Coronary artery (tissue), 2 donors: ENCODE results near the gene DGKG.
A peak's percentile ranks its signal among the peaks of the same experiment; 100 is the strongest.

ENCODE experiments used
- DNase-seq: peaks from one replicate; pipeline ENCODE4 v3.0.0-alpha.2; 2017; ENCODE audit warnings: low spot score
- H3K27ac ChIP-seq, 2 donors: fragments of 200-600 bp; sonication (generic); one replicate each; pipeline ENCODE4 v1.5.1; 2016 to 2019
- H3K4me3 ChIP-seq: fragments of 200-600 bp; sonication (generic); 2 replicates; pipeline ENCODE4 v1.5.1; 2016; ENCODE audit warnings: mild to moderate bottlenecking, moderate library complexity
- CTCF ChIP-seq: fragments of 200-600 bp; sonication (generic); IDR thresholded peaks from one replicate; pipeline ENCODE4 v1.5.1; 2019; ENCODE audit warnings: antibody characterized with exemption

Gene DGKG

GRCh38 chr3:186251948-186252619, 110.0 kb downstream of the DGKG start:
- no peak for TF ChIP-seq CTCF
- Histone ChIP-seq H3K27ac (no peak overlapping the region), H3K4me3 (no peak overlapping the region)
- DNase-seq, result peak; percentile 62

GRCh38 chr3:186248850-186249249, 113.2 kb downstream of the DGKG start:
- no peak for TF ChIP-seq CTCF
- no peak overlapping the region for H3K27ac ChIP-seq
- no peak for DNase-seq

GRCh38 chr3:186247821-186248814, 113.9 kb downstream of the DGKG start:
- no peak for TF ChIP-seq CTCF
- H3K27ac ChIP-seq, result peak overlapping the region in 1 of 2 donors; percentile 31
- DNase-seq, result peak; percentile 28

More at GRCh38 chr3:186248850-186249249, 113.2 kb downstream of the DGKG start:
- no peak overlapping the region for H3K4me3 ChIP-seq

DNA sequence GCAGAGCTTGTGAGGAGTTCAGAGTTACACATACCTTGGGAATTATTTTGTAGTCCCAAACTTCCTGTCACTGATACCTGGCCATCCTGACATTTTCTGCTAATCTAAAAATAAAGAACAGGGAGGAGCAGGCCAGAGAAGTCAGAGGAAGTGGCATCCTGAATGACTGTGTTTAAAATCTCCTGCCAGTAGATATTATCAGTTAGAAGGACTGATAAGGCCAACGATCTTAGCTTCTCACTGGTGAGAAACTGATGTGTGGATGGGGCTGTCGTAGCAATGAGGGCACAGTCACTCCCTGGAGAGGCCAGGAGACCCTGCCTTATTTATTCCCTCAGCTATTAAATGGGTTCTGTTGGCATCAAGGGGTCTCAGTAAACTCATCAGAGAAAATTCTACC, 115.1 kb downstream of the DGKG start:
- H3K4me3 ChIP-seq, result no peak overlapping the region
- no peak for DNase-seq
- TF ChIP-seq CTCF, result no peak
- H3K27ac ChIP-seq, result no peak overlapping the region

More at GRCh38 chr3:186247821-186248814, 113.9 kb downstream of the DGKG start:
- H3K4me3 ChIP-seq, result no peak overlapping the region

DNA sequence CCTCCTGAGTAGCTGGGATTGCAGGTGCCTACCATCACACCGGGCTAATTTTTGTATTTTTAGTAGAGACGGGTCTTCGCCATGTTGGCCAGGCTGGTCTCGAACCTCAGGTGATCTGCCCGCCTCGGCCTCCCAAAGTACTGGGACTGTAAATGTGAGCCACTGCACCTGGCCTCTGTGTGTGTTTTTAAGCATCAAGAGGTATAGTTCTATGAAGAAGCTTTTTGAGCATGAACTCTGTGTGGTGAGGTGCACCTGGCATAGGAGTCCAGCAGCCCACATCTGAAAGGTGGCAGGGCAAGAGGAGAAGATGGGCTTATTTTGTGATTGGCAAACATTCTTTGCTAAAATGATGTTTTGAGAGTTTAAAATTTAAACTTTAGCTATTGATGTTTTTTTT, 118.0 kb downstream of the DGKG start:
- Histone ChIP-seq H3K27ac (no peak overlapping the region), H3K4me3 (no peak overlapping the region)
- no peak for TF ChIP-seq CTCF
- no peak for DNase-seq

DNA sequence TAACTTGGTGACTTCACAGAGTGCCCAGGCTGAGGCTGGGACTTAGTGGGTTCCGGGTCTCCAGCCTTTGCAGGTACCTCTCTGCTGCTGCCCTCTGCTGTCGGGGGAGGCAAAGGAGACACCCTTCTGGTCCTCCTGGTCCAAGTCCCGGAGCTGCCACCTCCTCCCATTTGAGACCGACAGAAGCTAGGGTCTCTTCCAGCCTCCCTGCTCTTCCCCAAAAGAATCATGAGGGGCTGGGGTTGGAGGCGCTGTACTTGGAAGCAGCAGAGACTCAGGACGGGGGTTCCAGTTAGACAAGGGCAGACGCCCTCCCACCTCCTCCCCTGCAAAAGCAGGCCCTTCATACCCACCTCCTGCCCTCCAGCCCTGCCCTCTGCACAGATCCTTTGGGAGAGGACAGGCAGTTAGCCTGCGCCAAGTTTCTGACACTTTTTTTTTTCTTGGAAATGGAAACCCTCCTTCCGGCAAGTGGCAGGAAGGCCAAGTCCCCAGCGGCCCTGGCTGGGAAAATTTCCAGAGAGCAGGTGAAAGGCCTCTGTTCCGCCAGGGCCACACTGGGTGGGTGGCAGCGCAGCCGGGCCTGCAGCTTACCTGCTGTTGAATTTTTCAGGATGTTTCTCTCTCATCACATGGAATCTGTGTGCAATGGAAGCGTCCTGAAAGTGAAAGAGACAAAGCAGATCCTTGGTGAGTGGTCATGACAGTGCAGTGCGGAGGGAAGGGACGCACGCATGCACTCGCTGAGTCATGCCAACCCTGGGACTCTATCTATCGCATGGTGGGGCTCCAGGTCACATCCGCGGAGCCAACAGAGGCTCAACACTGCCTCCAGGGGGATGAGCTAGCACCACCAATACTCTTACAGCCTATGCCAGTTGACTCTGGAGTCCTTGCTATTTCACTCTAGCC, 119.9 kb downstream of the DGKG start:
- peak; percentile 77 for DNase-seq
- H3K27ac ChIP-seq, result no peak overlapping the region
- H3K4me3 ChIP-seq, result peak overlapping the region; percentile 60
- no peak for TF ChIP-seq CTCF
